Activated CD8-positive, alpha-beta T cell treated with anti-CD3 and anti-CD28 coated beads for 36 hours (primary cell): ENCODE results near the gene VCL. TPM values are rescaled to one million over a fixed set of nuclear protein-coding genes. Genes with fewer than 3 reads are reported as not detected.

Source experiments
- ATAC-seq: fragments of 200-7000 bp; cut with Tn5 transposase; one replicate; pipeline ENCODE4 v1.10.0; 2021; ENCODE audit warnings: mild to moderate bottlenecking, moderate library complexity
- CTCF ChIA-PET: fragments of 350-600 bp; sonication (Branson Sonifier 250); formaldehyde crosslinking; loops from one replicate; lab custom pipeline; 2021; ENCODE audit warnings: antibody characterized with exemption; lab: Charles Lee
- POLR2A ChIA-PET: fragments of 350-600 bp; sonication (Branson Sonifier 250); formaldehyde crosslinking; loops from one replicate; lab custom pipeline; 2021; ENCODE audit warnings: antibody characterized with exemption; lab: Charles Lee
- DNase-seq: peaks from one replicate; pipeline ENCODE4 v3.0.0-alpha.2; 2020
- H3K27ac Mint-ChIP-seq: one replicate; pipeline ENCODE4 v1.8.0; 2021; ENCODE audit warnings: mild to moderate bottlenecking, mixed read lengths
- H3K27me3 Mint-ChIP-seq: one replicate; pipeline ENCODE4 v1.8.0; 2021; ENCODE audit warnings: mixed read lengths
- H3K36me3 Mint-ChIP-seq: one replicate; pipeline ENCODE4 v1.8.0; 2021; ENCODE audit warnings: low read depth, mixed read lengths
- H3K4me1 Mint-ChIP-seq: one replicate; pipeline ENCODE4 v1.8.0; 2021; ENCODE audit warnings: low read depth, mixed read lengths
- H3K4me3 Mint-ChIP-seq: one replicate; pipeline ENCODE4 v1.8.0; 2021; ENCODE audit warnings: mild to moderate bottlenecking, moderate library complexity, mixed read lengths
- H3K9me3 Mint-ChIP-seq: one replicate; pipeline ENCODE4 v1.8.0; 2021; ENCODE audit warnings: mixed read lengths
- intact Hi-C: fragments of 100-400 bp; cut with micrococcal nuclease; formaldehyde crosslinking; loops from one replicate; pipeline ENCODE4 v1.10.0; 2022
- total RNA-seq, 2 experiments: library from RNA; stranded (reverse); gene quantifications; one replicate each; pipeline ENCODE4 v1.2.3, GENCODE V29; 2021
- TF ChIP-seq, protein P1 (sequence below): fragments of 200-600 bp; IDR thresholded peaks from one replicate; pipeline ENCODE4 v1.8.0; 2022; ENCODE audit warnings: antibody characterized with exemption, mild to moderate bottlenecking

The VCL gene
- total RNA-seq, 2 experiments from 2014 or later = 16.9 to 17.7 TPM

DNA sequence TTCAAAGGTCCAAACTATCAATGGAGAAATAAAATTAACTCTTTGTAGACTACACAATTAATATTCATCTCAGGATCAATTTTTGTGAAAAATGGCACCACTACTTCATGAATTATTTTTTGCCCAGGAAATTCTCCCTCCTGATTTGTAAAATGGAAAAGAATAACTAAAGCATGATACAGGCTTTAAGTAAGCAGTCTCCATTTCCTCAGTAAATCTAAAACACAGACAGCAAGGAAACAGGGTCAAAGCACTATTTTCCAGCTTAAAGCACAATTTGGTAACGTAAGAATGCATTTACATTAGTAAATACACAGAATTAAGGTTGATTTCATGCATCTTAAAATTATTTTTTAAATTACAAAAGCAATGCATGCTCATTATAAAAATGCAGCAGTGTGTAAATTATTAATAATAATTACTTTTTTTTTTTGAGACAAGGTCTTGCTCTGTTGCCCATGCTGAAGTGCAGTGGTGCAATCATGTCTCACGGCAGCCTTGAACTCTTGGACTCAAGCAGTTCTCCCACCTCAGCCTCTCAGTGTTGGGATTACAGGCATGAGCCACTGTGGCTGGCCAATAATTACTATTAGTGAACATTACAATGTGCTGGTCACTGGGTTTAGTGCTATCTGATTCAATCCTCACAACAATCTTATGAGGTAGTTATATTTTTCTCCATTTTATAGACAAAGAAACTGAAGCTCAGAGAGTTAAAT is 26.1 kb upstream of the VCL start:
- Mint-ChIP-seq H3K9me3 (peaks cover 6% of the 10 kb centered on the region), H3K27ac (no peak overlapping the region), H3K27me3 (no peaks in the 10 kb centered on the region), H3K4me3 (no peak overlapping the region), H3K36me3 (no peaks in the 10 kb centered on the region), H3K4me1 (peaks cover 16% of the 10 kb centered on the region)
- ChIA-PET CTCF (interaction anchor here (1.0 to 2.3 kb wide), 5 partner anchors 15 to 86 kb away, joined by 3 to 10 read pairs (median 4); no protein-coding TSS in a partner anchor), POLR2A (no interaction called here)
- intact Hi-C loops = no loop called here
- TF ChIP-seq, protein P1, sequence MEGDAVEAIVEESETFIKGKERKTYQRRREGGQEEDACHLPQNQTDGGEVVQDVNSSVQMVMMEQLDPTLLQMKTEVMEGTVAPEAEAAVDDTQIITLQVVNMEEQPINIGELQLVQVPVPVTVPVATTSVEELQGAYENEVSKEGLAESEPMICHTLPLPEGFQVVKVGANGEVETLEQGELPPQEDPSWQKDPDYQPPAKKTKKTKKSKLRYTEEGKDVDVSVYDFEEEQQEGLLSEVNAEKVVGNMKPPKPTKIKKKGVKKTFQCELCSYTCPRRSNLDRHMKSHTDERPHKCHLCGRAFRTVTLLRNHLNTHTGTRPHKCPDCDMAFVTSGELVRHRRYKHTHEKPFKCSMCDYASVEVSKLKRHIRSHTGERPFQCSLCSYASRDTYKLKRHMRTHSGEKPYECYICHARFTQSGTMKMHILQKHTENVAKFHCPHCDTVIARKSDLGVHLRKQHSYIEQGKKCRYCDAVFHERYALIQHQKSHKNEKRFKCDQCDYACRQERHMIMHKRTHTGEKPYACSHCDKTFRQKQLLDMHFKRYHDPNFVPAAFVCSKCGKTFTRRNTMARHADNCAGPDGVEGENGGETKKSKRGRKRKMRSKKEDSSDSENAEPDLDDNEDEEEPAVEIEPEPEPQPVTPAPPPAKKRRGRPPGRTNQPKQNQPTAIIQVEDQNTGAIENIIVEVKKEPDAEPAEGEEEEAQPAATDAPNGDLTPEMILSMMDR = no peak
- ATAC-seq (no peak), DNase-seq (no peak)

DNA sequence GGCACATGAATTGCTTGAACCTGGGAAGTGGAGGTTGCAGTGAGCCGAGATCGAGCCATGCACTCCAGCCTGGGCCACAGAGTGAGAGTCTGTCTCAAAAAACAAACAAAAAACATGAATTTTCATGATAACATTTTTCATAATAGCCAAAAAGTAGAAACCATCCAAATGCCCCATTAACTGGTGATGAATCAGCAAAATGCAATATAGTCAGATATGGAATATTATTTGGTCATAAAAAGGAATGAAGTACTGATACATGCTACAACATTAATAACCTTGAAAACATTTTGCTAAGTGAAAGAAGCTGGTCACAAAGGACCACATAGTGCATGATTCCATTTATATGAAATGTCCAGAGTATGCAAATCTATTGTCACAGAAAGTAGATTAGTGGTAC is 24.5 kb upstream of the VCL start:
- intact Hi-C loops = no loop called here
- peaks cover 12% of the 10 kb centered on the region for H3K4me1 Mint-ChIP-seq

DNA sequence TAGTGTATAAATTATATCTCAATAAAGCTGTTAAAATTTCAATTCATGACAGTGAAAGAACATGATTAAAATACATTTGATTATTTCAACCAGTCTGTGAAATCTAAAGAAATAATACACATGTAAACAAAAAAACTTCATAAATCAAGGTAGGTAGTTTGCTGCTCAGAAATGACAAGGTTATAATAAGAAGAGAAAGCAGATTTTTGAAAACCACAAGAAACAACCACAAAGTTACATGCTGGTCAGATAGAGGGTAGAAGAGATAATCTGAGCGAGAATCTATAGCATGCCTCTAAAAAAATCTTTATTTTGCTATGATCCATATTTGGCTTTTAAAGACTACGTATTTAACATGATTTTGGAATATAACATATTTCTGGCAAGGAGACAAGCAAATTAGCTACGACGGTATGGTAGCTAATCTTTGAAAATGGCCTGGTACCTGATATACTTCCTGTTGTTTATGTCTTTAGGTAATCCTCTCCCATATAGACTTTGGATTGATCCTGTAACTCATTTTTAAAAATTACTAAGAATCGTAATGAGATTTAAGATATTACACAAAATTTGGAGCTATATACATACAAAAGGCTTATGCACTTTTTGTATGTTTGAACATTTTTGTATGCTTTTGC is 23.5 kb upstream of the VCL start:
- DNase-seq = no peak
- CTCF ChIA-PET = interaction anchor here (0.9 to 1.7 kb wide), 6 partner anchors 10 to 164 kb away, joined by 3 to 8 read pairs (median 4); no protein-coding TSS in a partner anchor
- peaks cover 12% of the 10 kb centered on the region for H3K4me1 Mint-ChIP-seq

More for the DNA sequence above, 24.5 kb upstream of the VCL start:
- no peaks in the 10 kb centered on the region for H3K36me3 Mint-ChIP-seq
- no peak overlapping the region for H3K27ac Mint-ChIP-seq
- DNase-seq (no peak), ATAC-seq (no peak)
- ChIA-PET CTCF (interaction anchor here (0.9 to 1.0 kb wide), 2 partner anchors 17 to 165 kb away, joined by 3 read pairs; no protein-coding TSS in a partner anchor), POLR2A (no interaction called here)
- TF ChIP-seq, protein P1 = no peak
- no peaks in the 10 kb centered on the region for H3K27me3 Mint-ChIP-seq
- H3K9me3 Mint-ChIP-seq = peaks cover 6% of the 10 kb centered on the region
- H3K4me3 Mint-ChIP-seq = no peak overlapping the region

DNA sequence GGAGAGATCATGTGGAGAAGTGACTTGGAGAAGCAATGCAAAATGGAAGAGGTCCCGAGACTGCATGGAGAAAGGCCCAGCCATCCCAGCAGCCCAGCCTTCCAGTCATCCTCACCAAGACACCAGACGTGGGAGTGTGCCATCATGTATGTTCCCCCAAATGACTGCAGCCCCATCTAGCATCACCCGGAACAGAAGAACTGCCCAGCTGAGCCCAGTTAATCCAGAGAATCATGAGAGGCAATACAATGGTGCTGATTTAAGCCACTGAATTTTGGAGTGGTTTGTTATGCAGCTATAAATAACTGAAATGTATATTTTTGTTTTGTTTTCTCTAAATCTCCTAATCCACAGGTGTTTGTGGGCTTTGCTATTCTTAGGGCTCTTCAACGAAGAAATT is 22.5 kb upstream of the VCL start:
- TF ChIP-seq, protein P1 = no peak
- ChIA-PET CTCF (interaction anchor here (1.1 to 1.7 kb wide), 4 partner anchors 10 to 89 kb away, joined by 3 to 8 read pairs (median 5); no protein-coding TSS in a partner anchor), POLR2A (no interaction called here)
- intact Hi-C loops = no loop called here
- Mint-ChIP-seq H3K27ac (no peak overlapping the region), H3K4me3 (no peak overlapping the region), H3K9me3 (peaks cover 6% of the 10 kb centered on the region), H3K4me1 (peaks cover 12% of the 10 kb centered on the region), H3K36me3 (no peaks in the 10 kb centered on the region), H3K27me3 (no peaks in the 10 kb centered on the region)
- DNase-seq (no peak), ATAC-seq (no peak)

More for the DNA sequence above, 23.5 kb upstream of the VCL start:
- no peaks in the 10 kb centered on the region for H3K27me3 Mint-ChIP-seq
- POLR2A ChIA-PET = interaction anchor here (0.6 kb wide), 1 partner anchor 95 kb away, joined by 3 read pairs; no protein-coding TSS in a partner anchor
- H3K4me3 Mint-ChIP-seq = no peak overlapping the region
- TF ChIP-seq, protein P1 = no peak
- peaks cover 6% of the 10 kb centered on the region for H3K9me3 Mint-ChIP-seq
- intact Hi-C loops = no loop called here
- ATAC-seq = no peak
- no peaks in the 10 kb centered on the region for H3K36me3 Mint-ChIP-seq
- H3K27ac Mint-ChIP-seq = no peak overlapping the region
